ENCODE measurements around the gene TMEM72.

TMEM72 gene

GRCh38 chr10:44969854-44970253 lies 58.7 kb downstream of the TMEM72 start:
- no peak for DNase-seq

- DNase-seq = no peak
Measured at GRCh38 chr10:44970812-44971395, 59.8 kb downstream of the TMEM72 start.

- DNase-seq = no peak
Measured at GRCh38 chr10:44971434-44971833, 60.3 kb downstream of the TMEM72 start.

- no peak for DNase-seq
Measured at GRCh38 chr10:44971935-44972757, 61.0 kb downstream of the TMEM72 start.

GRCh38 chr10:44972874-44973306 lies 61.8 kb downstream of the TMEM72 start:
- no peak for DNase-seq

- DNase-seq = no peak
Measured at GRCh38 chr10:44973323-44974081, 62.4 kb downstream of the TMEM72 start.

- DNase-seq = no peak
Measured at GRCh38 chr10:44974082-44974627, 63.0 kb downstream of the TMEM72 start.

- peak; percentile 79 for DNase-seq
Measured at GRCh38 chr10:44974628-44975430, 63.7 kb downstream of the TMEM72 start.

GRCh38 chr10:44975431-44976331 lies 64.5 kb downstream of the TMEM72 start:
- DNase-seq = no peak

GRCh38 chr10:44976352-44977198 lies 65.4 kb downstream of the TMEM72 start:
- DNase-seq = no peak

- DNase-seq = peak; percentile 29
Measured at GRCh38 chr10:44977287-44978212, 66.4 kb downstream of the TMEM72 start.

- no peak for DNase-seq
Measured at GRCh38 chr10:44978213-44978569, 67.1 kb downstream of the TMEM72 start.

GRCh38 chr10:44978570-44979280 lies 67.6 kb downstream of the TMEM72 start, which contains the start of gene DEPP1:
DEPP1 (minus strand) TSS chr10:44978809; CDS start chr10:44978030, 779 bp downstream.
- DNase-seq = peak; percentile 88

- peak; percentile 19 for DNase-seq
Measured at GRCh38 chr10:44979281-44980191, 68.4 kb downstream of the TMEM72 start.

GRCh38 chr10:44980309-44981171 lies 69.4 kb downstream of the TMEM72 start:
- peak; percentile 31 for DNase-seq

Data from left hindlimb (tissue), 1 donor.